PC-9 (cell line): ENCODE results near the gene PARP15.

Experiments
- EZH2 ChIP-seq: fragments of 200-600 bp; sonication (generic); IDR thresholded peaks from 2 replicates; pipeline ENCODE4 v1.8.0; 2017; ENCODE audit warnings: antibody characterized with exemption, low read depth
- TF ChIP-seq, protein P1 (sequence below): fragments of 200-600 bp; sonication (generic); conservative IDR thresholded peaks from 2 replicates; pipeline ENCODE4 v1.6.1; 2017; ENCODE audit warnings: mixed run types, antibody characterized with exemption, mild to moderate bottlenecking, moderate library complexity

DNA sequence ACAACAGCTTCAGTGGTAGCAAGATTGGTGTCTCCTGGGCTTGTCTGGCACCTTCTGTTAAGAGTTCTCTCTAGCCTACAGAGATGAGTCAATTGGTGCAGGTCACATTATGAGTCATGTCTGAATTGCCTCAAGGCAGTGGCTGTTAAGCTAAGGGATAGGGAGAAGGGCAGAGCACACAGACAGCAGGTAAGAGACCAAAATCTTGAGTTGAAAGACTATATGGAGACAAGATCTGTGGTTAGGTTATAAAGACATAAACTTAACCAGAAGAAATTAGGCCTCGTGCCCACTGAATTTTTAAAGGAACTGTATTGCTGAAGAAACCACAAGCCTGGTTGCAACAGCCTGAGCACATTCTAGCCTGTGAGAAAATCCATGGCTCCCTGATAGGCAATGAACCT lies 43.5 kb upstream of the PARP15 start:
- no peak for TF ChIP-seq EZH2
- TF ChIP-seq, protein P1, sequence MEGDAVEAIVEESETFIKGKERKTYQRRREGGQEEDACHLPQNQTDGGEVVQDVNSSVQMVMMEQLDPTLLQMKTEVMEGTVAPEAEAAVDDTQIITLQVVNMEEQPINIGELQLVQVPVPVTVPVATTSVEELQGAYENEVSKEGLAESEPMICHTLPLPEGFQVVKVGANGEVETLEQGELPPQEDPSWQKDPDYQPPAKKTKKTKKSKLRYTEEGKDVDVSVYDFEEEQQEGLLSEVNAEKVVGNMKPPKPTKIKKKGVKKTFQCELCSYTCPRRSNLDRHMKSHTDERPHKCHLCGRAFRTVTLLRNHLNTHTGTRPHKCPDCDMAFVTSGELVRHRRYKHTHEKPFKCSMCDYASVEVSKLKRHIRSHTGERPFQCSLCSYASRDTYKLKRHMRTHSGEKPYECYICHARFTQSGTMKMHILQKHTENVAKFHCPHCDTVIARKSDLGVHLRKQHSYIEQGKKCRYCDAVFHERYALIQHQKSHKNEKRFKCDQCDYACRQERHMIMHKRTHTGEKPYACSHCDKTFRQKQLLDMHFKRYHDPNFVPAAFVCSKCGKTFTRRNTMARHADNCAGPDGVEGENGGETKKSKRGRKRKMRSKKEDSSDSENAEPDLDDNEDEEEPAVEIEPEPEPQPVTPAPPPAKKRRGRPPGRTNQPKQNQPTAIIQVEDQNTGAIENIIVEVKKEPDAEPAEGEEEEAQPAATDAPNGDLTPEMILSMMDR = no peak
